ENCODE results near the gene SLC15A4.
A peak's percentile ranks its signal among the peaks of the same experiment; 100 is the strongest.

SLC15A4 gene

GRCh38 chr12:128856035-128856790 lies 32.5 kb upstream of the SLC15A4 start:
- Histone ChIP-seq H3K27me3 (ENCODE audit: insufficient read depth, poor library complexity, severe bottlenecking) (peaks cover 3% of the 10 kb centered on the region), H3K27ac (replicated peaks) (peak overlapping the region; percentile 53), H3K4me3 (replicated peaks; ENCODE audit: insufficient read depth, low read length) (no peak overlapping the region)
- TF ChIP-seq POLR2AphosphoS5 (IDR thresholded peaks at IDR 0.05; ENCODE audit: low read depth) (no peak), GABPA (IDR thresholded peaks at IDR 0.05; ENCODE audit: low read depth) (no peak), CTCF (IDR thresholded peaks at IDR 0.05; ENCODE audit: insufficient read depth, low read length) (no peak), REST (IDR thresholded peaks at IDR 0.05; ENCODE audit: insufficient replicate concordance, low read depth) (no peak), SPI1 (IDR thresholded peaks at IDR 0.05; ENCODE audit: borderline replicate concordance, low read depth) (no peak)
- DNase-seq (ENCODE audit: low read depth in 1 of 2, low spot score in 1 of 2), result no peak

- Histone ChIP-seq H3K27ac (replicated peaks) (peak overlapping the region; percentile 46), H3K4me3 (replicated peaks; ENCODE audit: insufficient read depth, low read length) (peak overlapping the region; percentile 45), H3K27me3 (ENCODE audit: insufficient read depth, poor library complexity, severe bottlenecking) (peaks cover 5% of the 10 kb centered on the region)
- TF ChIP-seq REST (IDR thresholded peaks at IDR 0.05; ENCODE audit: insufficient replicate concordance, low read depth) (no peak), SPI1 (IDR thresholded peaks at IDR 0.05; ENCODE audit: borderline replicate concordance, low read depth) (no peak), CTCF (IDR thresholded peaks at IDR 0.05; ENCODE audit: insufficient read depth, low read length) (no peak), GABPA (IDR thresholded peaks at IDR 0.05; ENCODE audit: low read depth) (no peak), POLR2AphosphoS5 (IDR thresholded peaks at IDR 0.05; ENCODE audit: low read depth) (no peak)
- DNase-seq (ENCODE audit: low read depth in 1 of 2, low spot score in 1 of 2), result no peak
Measured at GRCh38 chr12:128853600-128854197, 29.9 kb upstream of the SLC15A4 start.

- DNase-seq (ENCODE audit: low read depth in 1 of 2, low spot score in 1 of 2), result no peak
- Histone ChIP-seq H3K27ac (replicated peaks) (peak within 1 kb of the TSS; percentile 46), H3K4me3 (replicated peaks; ENCODE audit: insufficient read depth, low read length) (peak within 1 kb of the TSS; percentile 45), H3K27me3 (ENCODE audit: insufficient read depth, poor library complexity, severe bottlenecking) (peaks cover 5% of the 10 kb centered on the region)
- TF ChIP-seq POLR2AphosphoS5 (IDR thresholded peaks at IDR 0.05; ENCODE audit: low read depth) (no peak), SPI1 (IDR thresholded peaks at IDR 0.05; ENCODE audit: borderline replicate concordance, low read depth) (no peak), REST (IDR thresholded peaks at IDR 0.05; ENCODE audit: insufficient replicate concordance, low read depth) (no peak), GABPA (IDR thresholded peaks at IDR 0.05; ENCODE audit: low read depth) (no peak), CTCF (IDR thresholded peaks at IDR 0.05; ENCODE audit: insufficient read depth, low read length) (no peak)
Measured at GRCh38 chr12:128852885-128853599, 29.3 kb upstream of the SLC15A4 start, which contains the start of gene GLT1D1. Gene GLT1D1, plus strand, starts transcription at chr12:128853478. Its CDS starts 104 bp downstream, at chr12:128853582.
